H9 (cell line): ENCODE measurements around the gene CDKL5. TPM values are rescaled to one million over a fixed set of nuclear protein-coding genes. Genes with fewer than 3 reads are reported as not detected.

Experiments used
- DNase-seq: peaks from one replicate; pipeline ENCODE4 v3.0.0-alpha.2; 2017
- H2AFZ ChIP-seq: one replicate; pipeline ENCODE4 v1.6.1; 2013; ENCODE audit warnings: mild to moderate bottlenecking, low read length, control low read depth, moderate library complexity
- H2AK5ac ChIP-seq: 2 replicates; pipeline ENCODE4 v1.6.1; 2013; ENCODE audit warnings: low read length, control low read depth, mixed read lengths; ENCODE audit not compliant: insufficient read length
- H2BK120ac ChIP-seq: one replicate; pipeline ENCODE4 v1.6.1; 2013; ENCODE audit warnings: low read depth, mild to moderate bottlenecking, low read length, control low read depth, inconsistent platforms; ENCODE audit not compliant: poor library complexity, severe bottlenecking
- H2BK12ac ChIP-seq: 2 replicates; pipeline ENCODE4 v1.6.1; 2013; ENCODE audit warnings: low read length, control low read depth, mixed read lengths, low read depth; ENCODE audit not compliant: insufficient read length
- H2BK15ac ChIP-seq: 2 replicates; pipeline ENCODE4 v1.6.1; 2013; ENCODE audit warnings: low read depth, low read length, control low read depth
- H2BK20ac ChIP-seq: one replicate; pipeline ENCODE4 v1.6.1; 2013; ENCODE audit warnings: low read depth, mild to moderate bottlenecking, low read length, control low read depth, inconsistent platforms; ENCODE audit not compliant: poor library complexity, severe bottlenecking
- H2BK5ac ChIP-seq: 2 replicates; pipeline ENCODE4 v1.6.1; 2013; ENCODE audit warnings: low read length, control low read depth, mixed read lengths; ENCODE audit not compliant: insufficient read length
- H3K14ac ChIP-seq: 2 replicates; pipeline ENCODE4 v1.6.1; 2013; ENCODE audit warnings: low read length, control low read depth; ENCODE audit not compliant: insufficient read depth
- H3K18ac ChIP-seq: 2 replicates; pipeline ENCODE4 v1.6.1; 2013; ENCODE audit warnings: low read depth, mild to moderate bottlenecking, mixed read lengths, low read length, control low read depth; ENCODE audit not compliant: insufficient read length
- H3K23ac ChIP-seq: 2 replicates; pipeline ENCODE4 v1.6.1; 2013; ENCODE audit warnings: low read length, control low read depth, mixed read lengths, low read depth; ENCODE audit not compliant: insufficient read length
- H3K23me2 ChIP-seq: 2 replicates; pipeline ENCODE4 v1.6.1; 2013; ENCODE audit warnings: low read depth, mild to moderate bottlenecking, mixed read lengths, low read length, control low read depth; ENCODE audit not compliant: insufficient read length, poor library complexity, severe bottlenecking
- H3K27ac ChIP-seq: 2 replicates; pipeline ENCODE4 v1.5.1; 2013; ENCODE audit warnings: low read length, control low read depth, mixed read lengths, low read depth; ENCODE audit not compliant: insufficient read length
- H3K27me3 ChIP-seq: 2 replicates; pipeline ENCODE4 v1.6.1; 2013; ENCODE audit warnings: low read length, control low read depth, inconsistent platforms; ENCODE audit not compliant: insufficient read depth
- H3K4ac ChIP-seq: 2 replicates; pipeline ENCODE4 v1.6.1; 2013; ENCODE audit warnings: low read depth, mild to moderate bottlenecking, control low read depth, inconsistent platforms, low read length, moderate library complexity
- H3K4me1 ChIP-seq: 2 replicates; pipeline ENCODE4 v1.6.1; 2013; ENCODE audit warnings: low read length, control low read depth, inconsistent platforms; ENCODE audit not compliant: insufficient read depth
- H3K4me2 ChIP-seq: 2 replicates; pipeline ENCODE4 v1.6.1; 2013; ENCODE audit warnings: low read length, control low read depth, mixed read lengths; ENCODE audit not compliant: insufficient read length, insufficient read depth
- H3K56ac ChIP-seq: 2 replicates; pipeline ENCODE4 v1.6.1; 2013; ENCODE audit warnings: low read depth, mild to moderate bottlenecking, mixed read lengths, low read length, control low read depth; ENCODE audit not compliant: insufficient read length
- H3K79me1 ChIP-seq: 2 replicates; pipeline ENCODE4 v1.6.1; 2013; ENCODE audit warnings: low read depth, mild to moderate bottlenecking, moderate library complexity, low read length, control low read depth, inconsistent platforms; ENCODE audit not compliant: insufficient read depth, poor library complexity, severe bottlenecking
- H3K79me2 ChIP-seq: 2 replicates; pipeline ENCODE4 v1.6.1; 2013; ENCODE audit warnings: low read length, control low read depth, inconsistent platforms; ENCODE audit not compliant: insufficient read depth
- H3K9ac ChIP-seq: 2 replicates; pipeline ENCODE4 v1.6.1; 2013; ENCODE audit warnings: low read length, control low read depth, mixed read lengths; ENCODE audit not compliant: insufficient read length; ENCODE audit errors: extremely low read depth
- H3K9me3 ChIP-seq: one replicate; pipeline ENCODE4 v1.6.1; 2013; ENCODE audit warnings: low read depth, low read length, inconsistent platforms; ENCODE audit not compliant: control insufficient read depth
- H3T11ph ChIP-seq: one replicate; pipeline ENCODE4 v1.6.1; 2013; ENCODE audit warnings: mild to moderate bottlenecking, low read length, control low read depth, inconsistent platforms
- H4K20me1 ChIP-seq: one replicate; pipeline ENCODE4 v1.6.1; 2013; ENCODE audit not compliant: control insufficient read depth, insufficient read length, insufficient read depth
- H4K5ac ChIP-seq: 2 replicates; pipeline ENCODE4 v1.6.1; 2013; ENCODE audit warnings: low read depth, mild to moderate bottlenecking, mixed read lengths, low read length, control low read depth; ENCODE audit not compliant: insufficient read length
- H4K8ac ChIP-seq: replicated peaks from 2 replicates; pipeline ENCODE4 v1.6.1; 2013; ENCODE audit warnings: low read length, control low read depth, mixed read lengths, low read depth; ENCODE audit not compliant: insufficient read length
- H4K91ac ChIP-seq: 2 replicates; pipeline ENCODE4 v1.6.1; 2013; ENCODE audit warnings: low read depth, mild to moderate bottlenecking, moderate library complexity, mixed read lengths, low read length, control low read depth; ENCODE audit not compliant: insufficient read length
- H3K27ac Mint-ChIP-seq, 3 experiments: 2 replicates in 2 of 3; 3 replicates in 1 of 3; pipeline ENCODE4 v1.8.0; 2020 to 2021; ENCODE audit warnings: mixed read lengths in 3 of 3, mild to moderate bottlenecking in 1 of 3, moderate library complexity in 1 of 3
- H3K27me3 Mint-ChIP-seq: 2 replicates; pipeline ENCODE4 v1.8.0; 2021; ENCODE audit warnings: low read depth, mild to moderate bottlenecking, moderate library complexity, mixed read lengths
- H3K36me3 Mint-ChIP-seq, 3 experiments: 2 replicates in 2 of 3; 3 replicates in 1 of 3; pipeline ENCODE4 v1.8.0; 2020 to 2021; ENCODE audit warnings: low read depth in 3 of 3, mixed read lengths in 3 of 3; ENCODE audit not compliant: insufficient read depth in 1 of 3
- H3K4me1 Mint-ChIP-seq, 2 experiments: 2 replicates each; pipeline ENCODE4 v1.8.0; 2020; ENCODE audit warnings: mixed read lengths in 2 of 2
- H3K4me3 Mint-ChIP-seq, 2 experiments: 2 replicates in 1 of 2; 3 replicates in 1 of 2; pipeline ENCODE4 v1.8.0; 2020 to 2021; ENCODE audit warnings: mild to moderate bottlenecking in 2 of 2, mixed read lengths in 2 of 2, moderate library complexity in 1 of 2
- H3K9me3 Mint-ChIP-seq, 2 experiments: 2 replicates in 1 of 2; 3 replicates in 1 of 2; pipeline ENCODE4 v1.8.0; 2020; ENCODE audit warnings: mild to moderate bottlenecking in 2 of 2, mixed read lengths in 2 of 2, moderate library complexity in 1 of 2
- CTCF ChIP-seq: fragments of 200-600 bp; sonication (generic); conservative IDR thresholded peaks from 3 replicates; pipeline ENCODE4 v1.8.0; 2021; ENCODE audit warnings: antibody characterized with exemption, mild to moderate bottlenecking
- WGBS: extraction: QIAGEN DNeasy Blood & Tissue Kit; methylation state at CpG from one replicate; pipeline ENCODE4 v1.1.7; 2013; ENCODE audit warnings: missing lambda C conversion rate, low lambda C conversion rate, mixed read lengths; ENCODE audit not compliant: insufficient read length; ENCODE audit errors: extremely low coverage; 5-methylcytosine and 5-hydroxymethylcytosine counted together
- total RNA-seq: library from RNA; stranded (reverse); gene quantifications from 2 replicates; pipeline ENCODE4 v1.2.1, GENCODE V29; 2021

The CDKL5 gene
- total RNA-seq, 1 experiment from 2014 or later: 19.5 TPM

- H3K9me3 ChIP-seq: peaks cover 40% of the 10 kb centered on the region
- no peak overlapping the region for H3K23ac ChIP-seq
- H2BK12ac ChIP-seq: no peak overlapping the region
- H2AK5ac ChIP-seq: no peak overlapping the region
- TF ChIP-seq CTCF: no peak
- WGBS: no CpG with 5 or more reads among the region's 74 CpGs
- no peak overlapping the region for H4K91ac ChIP-seq
- H3K4me3 Mint-ChIP-seq: peak overlapping the region; percentile 69 to 77
- H3K27me3 Mint-ChIP-seq: peaks cover 6% of the 10 kb centered on the region
- H2AFZ ChIP-seq: no peak overlapping the region
- no peak overlapping the region for H3T11ph ChIP-seq
- no peak overlapping the region for H3K27ac ChIP-seq
- no peaks in the 10 kb centered on the region; the same call in 1 of the 2 replicates for H3K4me1 ChIP-seq
- H3K9me3 Mint-ChIP-seq: peaks cover 61 to 77% of the 10 kb centered on the region in 2 experiments
- H2BK15ac ChIP-seq: no peak overlapping the region
- no peak overlapping the region for H4K5ac ChIP-seq
- H4K8ac ChIP-seq: no peak overlapping the region
- no peak overlapping the region for H3K56ac ChIP-seq
- H3K27me3 ChIP-seq: no peaks in the 10 kb centered on the region
- no peak overlapping the region for H3K4ac ChIP-seq
- H2BK20ac ChIP-seq: no peak overlapping the region
- H2BK5ac ChIP-seq: no peak overlapping the region
- H3K79me1 ChIP-seq: no peaks in the 10 kb centered on the region
- H3K14ac ChIP-seq: peak overlapping the region; percentile 63; the same call in 1 of the 2 replicates
- H3K36me3 Mint-ChIP-seq: peaks cover 0 to 8% (median 2%) of the 10 kb centered on the region in 3 experiments; a peak in 4 of 7 replicates
- no peaks in the 10 kb centered on the region for H4K20me1 ChIP-seq
- peaks cover 3% of the 10 kb centered on the region for H3K23me2 ChIP-seq
- H3K4me2 ChIP-seq: peak overlapping the region; percentile 48
- peak; percentile 63 for DNase-seq
- H3K79me2 ChIP-seq: peaks cover 3% of the 10 kb centered on the region; the same call in 1 of the 2 replicates
- peak overlapping the region; percentile 77 for H2BK120ac ChIP-seq
- no peak overlapping the region for H3K18ac ChIP-seq
- no peak overlapping the region for H3K9ac ChIP-seq
- H3K4me1 Mint-ChIP-seq: peaks cover 0 to 6% of the 10 kb centered on the region in 2 experiments; a peak in 2 of 4 replicates
- H3K27ac Mint-ChIP-seq: no peak overlapping the region
These were observed 249.7 kb downstream of the CDKL5 start for GRCh38 chrX:18674788-18675735.
